HG03342 (cell line): ENCODE results near the gene LYPD5.
"Not testable (repeated sequence)": the region's sequence is repeated elsewhere in the genome, so short reads cannot be mapped to it uniquely, and the experiment has no call there.

Experiments used
- ATAC-seq: cut with Tn5 transposase; IDR thresholded peaks from one replicate; pipeline ENCODE4 v1.9.1; 2021; ENCODE audit warnings: mild to moderate bottlenecking, moderate library complexity; ENCODE audit not compliant: unreplicated experiment

The LYPD5 gene, protein sequence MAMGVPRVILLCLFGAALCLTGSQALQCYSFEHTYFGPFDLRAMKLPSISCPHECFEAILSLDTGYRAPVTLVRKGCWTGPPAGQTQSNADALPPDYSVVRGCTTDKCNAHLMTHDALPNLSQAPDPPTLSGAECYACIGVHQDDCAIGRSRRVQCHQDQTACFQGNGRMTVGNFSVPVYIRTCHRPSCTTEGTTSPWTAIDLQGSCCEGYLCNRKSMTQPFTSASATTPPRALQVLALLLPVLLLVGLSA

DNA sequence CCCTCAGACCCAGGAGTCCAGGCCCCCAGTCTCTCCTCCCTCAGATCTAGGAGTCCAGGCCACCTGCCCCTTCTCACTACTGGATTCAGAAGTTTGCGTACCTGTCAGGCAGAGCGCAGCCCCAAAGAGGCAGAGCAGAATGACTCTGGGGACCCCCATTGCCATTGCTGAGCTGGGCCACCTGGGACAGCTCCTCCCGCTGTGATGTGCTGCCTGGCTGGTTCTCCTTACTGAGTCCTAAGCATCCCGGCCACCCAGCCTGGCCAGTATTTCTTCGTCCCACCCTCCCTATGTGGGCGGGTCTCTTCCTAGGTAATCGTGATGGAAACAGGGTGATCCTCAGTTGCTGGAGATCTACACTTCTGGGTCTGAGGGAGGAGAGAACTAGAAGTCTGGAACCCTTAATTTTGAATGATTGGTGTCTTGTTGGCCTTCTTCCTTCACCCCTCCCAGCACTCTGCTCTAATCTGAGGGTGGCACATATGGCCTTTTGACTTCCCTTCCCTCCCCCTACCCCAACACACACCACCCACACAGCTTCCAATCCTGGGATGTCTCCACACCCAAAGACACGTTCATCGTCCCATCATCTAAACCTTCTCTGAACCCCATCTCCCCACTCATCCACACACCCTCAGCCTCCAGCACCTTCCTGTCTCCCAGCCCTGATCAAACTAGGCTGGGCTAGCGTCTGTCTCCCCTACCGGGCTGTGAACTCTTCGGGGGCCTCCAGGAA, at the start of gene LYPD5:
Gene LYPD5 (minus strand): TSS at position 232 of the 736 bp plus-strand sequence. CDS start 67 bp downstream, at position 165.
- no peak for ATAC-seq

DNA sequence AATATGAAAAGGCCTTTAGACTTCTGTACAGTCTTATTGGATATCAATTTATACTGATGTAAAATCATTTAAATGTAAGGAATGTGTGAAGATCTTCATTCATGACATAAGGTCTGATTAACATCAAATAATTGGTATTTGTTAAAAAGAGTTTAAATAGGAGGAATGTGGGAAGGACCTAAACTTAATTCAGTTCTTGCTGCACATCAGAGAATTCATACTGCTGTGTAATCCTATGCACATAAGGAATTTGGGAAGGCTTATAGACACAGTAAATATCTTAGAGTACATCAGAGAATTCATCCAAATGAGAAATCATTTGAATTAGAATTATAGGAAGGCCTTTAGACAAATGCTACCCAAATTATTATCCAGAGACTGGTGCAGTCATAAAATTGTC, 46.6 kb upstream of the LYPD5 start:
- no peak for ATAC-seq

DNA sequence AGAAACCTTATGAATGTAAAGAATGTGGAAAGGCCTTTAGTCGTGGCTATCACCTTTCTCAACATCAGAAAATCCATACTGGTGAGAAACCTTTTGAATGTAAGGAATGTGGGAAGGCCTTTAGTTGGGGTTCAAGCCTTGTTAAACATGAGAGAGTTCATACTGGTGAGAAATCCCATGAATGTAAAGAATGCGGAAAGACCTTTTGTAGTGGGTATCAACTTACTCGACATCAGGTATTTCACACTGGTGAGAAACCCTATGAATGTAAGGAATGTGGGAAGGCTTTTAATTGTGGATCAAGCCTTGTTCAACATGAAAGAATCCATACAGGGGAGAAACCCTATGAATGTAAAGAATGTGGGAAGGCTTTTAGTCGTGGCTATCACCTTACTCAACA, 45.6 kb upstream of the LYPD5 start:
- no peak for ATAC-seq

DNA sequence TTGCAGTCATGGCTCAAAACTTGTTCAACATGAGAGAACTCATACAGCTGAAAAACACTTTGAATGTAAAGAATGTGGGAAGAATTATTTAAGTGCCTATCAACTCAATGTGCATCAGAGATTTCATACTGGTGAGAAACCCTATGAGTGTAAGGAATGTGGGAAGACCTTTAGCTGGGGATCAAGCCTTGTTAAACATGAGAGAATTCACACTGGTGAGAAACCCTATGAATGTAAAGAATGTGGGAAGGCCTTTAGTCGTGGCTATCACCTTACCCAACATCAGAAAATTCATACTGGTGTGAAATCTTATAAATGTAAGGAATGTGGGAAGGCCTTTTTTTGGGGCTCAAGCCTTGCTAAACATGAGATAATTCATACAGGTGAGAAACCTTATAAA, 45.0 kb upstream of the LYPD5 start:
- ATAC-seq: no peak

DNA sequence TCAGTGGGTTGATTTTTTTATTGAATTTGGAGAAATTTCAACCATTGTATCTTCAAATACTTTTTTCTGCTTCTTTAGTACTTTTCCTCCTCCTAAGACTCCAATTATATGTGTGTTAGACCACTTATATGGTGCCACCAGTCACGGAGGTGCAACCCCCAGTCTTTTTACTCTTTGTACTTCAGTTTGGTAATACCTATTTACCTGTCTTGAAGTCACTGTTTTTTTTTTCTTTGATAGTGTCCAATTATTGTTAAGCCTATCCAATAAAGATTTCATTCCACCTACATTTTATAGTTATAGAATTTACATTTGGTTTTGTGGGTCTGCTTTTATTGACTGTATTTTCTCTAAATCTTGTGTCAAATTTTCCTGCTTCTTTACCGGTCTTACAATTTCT, 39.8 kb upstream of the LYPD5 start:
- ATAC-seq: no peak

DNA sequence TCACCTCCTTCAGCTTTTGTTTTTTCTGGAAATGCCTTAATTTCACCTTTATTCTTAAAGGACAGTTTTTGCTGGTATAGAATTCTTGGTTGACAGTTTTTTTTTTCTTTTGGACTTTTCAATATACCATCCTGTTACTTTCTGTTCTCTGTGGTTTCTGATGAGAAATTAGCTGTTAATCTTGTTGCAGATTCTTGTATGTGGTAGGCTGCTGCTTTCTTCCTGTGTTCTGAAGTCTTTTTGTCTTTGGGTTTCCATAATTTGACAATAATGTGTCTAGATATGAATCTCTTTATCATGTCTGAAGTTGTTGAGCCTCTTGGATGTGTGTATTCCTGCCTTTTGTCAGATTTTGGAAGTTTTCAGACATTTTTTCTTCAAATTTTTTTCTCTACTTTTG, 36.9 kb upstream of the LYPD5 start:
- no peak for ATAC-seq

DNA sequence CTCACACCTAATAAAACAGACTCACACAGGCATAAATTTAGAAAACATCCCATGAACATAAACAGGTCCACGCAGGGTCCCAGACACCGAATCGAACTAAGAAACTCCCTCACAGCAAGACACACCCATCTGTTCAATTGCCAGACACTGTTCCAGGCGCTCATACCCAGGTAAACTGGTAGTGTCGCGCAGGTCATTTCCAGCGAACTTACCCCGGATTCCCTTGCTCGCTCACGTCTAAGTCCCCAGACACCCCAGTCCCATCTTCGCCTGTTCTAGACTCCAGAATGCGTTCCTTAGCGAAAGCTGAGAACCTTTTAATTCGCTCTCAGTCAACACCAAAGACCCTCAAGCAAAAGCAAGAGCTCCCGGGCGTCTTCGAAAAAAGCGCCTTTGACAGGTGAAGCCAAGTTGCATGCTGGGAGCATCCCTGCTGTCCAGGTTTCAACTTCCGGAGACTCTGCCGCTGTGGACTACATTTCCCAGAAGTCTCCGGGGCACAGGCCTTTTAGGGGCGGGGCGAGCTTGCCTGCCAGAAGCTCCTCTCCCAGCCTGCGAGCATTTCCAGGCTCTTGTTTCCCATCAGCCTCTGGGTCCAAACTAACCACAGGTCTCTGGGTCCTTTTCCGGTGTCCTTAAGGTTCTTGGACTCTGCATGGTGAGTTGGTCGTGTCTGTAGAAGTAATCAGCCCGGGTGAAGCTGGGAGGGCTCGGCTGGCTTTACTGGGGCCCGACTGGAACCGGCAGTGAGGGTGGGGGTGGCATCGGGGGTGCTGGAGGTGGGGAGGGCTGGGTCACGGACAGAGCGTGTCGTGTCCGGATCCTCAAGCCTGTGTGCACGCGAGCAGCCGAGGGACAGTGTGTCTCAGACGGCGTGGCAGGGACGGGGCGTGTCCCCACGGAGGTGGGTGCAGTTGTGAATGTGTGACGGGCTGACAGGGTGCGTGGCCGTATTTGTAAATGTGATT, 24.8 kb upstream of the LYPD5 start, which contains the start of gene ZNF283:
Gene ZNF283 (plus strand): TSS at position 535 of the 968 bp plus-strand sequence. CDS start 6,184 bp downstream, outside the sequence.
- ATAC-seq: peak; percentile 89

DNA sequence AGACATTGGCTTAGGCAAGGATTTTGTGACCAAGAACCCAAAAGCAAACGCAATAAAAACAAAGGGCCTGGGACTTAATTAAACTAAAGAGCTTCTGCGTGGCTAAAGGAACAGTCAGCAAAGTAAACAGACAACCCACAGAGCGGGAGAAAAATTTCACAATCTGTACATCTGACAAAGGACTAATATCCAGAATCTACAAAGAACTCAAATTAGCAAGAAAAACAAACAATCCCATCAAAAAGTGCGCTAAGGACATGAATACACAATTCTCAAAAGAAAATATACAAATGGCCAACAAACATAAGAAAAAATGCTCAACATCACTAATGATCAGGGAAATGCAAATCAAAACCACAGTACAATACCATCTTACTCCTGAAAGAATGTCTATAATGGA, 22.3 kb upstream of the LYPD5 start:
- ATAC-seq: not testable (repeated sequence)

DNA sequence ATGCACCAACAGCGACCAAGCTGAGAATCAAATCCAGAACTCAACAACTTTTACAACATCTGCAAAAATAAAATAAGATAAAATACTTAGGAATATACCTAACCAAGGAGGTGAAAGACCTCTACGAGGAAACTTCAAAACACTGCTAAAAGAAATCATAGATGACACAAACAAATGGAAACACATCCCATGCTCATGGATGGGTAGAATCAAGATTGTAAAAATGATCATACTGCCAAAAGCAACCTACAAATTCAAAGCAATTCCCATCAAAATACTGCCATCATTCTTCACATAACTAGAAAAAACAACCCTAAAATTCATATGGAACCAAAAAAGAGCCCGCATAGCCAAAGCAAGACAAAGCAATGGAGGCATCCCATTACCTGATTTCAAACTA, 21.6 kb upstream of the LYPD5 start:
- not testable (repeated sequence) for ATAC-seq

DNA sequence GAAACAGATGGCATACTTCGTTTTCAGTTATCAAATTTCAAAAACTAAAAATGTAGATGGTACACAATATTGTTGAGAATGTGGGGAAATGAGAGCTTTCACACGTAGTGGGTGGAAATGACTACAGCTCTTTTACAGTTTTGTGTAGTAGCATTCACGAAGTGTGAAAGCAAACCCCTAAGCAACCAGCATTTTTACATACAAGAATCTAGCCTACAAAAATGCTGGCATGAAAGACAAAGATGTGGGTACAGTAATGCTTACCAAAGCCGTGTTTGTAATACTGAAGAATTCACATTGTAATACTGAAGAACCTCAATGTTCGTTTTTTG, 18.6 kb upstream of the LYPD5 start:
- no peak for ATAC-seq

DNA sequence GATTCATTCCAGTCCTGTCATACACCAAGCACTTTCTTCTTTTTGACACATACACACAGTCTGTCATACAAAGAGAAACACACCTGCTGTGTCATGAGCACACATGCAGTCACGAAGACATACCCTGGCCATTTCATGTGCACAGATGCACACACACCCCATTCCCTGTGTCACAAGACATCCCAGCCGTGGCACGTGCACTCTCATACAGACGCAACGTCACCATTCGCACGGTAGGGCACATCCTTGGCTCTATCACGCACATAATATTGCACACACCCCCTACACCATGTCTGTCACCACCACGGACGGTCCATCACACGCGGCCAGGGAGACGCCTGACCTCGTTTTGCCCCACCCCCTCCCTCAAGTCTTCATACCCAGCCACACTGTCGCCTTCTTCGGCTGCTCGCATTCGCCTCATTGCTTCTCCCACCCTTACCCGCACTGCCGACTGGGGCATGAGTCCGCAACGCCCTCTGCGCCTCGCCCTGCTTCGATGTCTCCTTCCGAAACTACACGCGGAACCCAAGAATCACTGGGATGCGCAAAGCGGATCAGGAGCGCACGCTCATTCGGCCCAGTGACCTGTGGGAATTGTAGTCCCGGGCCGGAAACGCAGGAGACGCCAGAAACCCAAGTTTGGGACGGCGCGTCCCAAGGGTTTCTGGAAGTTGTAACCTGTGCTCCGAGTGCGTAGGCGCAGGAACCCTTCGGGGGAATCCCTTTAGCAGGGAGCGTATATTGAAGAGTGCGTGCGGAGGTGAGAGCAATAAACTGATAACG, 18.0 kb upstream of the LYPD5 start:
- no peak for ATAC-seq

DNA sequence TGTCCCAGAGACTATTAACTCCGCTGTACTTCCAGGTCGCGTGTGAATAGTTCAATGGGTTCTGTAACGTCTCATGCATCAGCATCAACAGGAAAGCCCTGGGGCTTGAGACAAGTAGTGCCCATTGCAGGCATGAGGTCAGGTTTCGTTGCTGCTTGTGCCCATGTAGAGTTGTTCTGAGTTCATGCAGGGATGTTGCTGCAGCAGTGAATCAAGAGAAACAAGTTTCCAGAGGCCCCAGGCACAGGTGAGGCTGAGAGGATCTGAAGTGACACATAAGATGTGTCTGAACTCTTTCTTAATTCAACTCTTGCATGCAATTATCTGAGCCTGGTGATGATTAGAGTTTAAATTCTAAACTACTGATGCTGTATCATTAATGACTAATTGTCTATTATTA, 16.3 kb upstream of the LYPD5 start:
- no peak for ATAC-seq

DNA sequence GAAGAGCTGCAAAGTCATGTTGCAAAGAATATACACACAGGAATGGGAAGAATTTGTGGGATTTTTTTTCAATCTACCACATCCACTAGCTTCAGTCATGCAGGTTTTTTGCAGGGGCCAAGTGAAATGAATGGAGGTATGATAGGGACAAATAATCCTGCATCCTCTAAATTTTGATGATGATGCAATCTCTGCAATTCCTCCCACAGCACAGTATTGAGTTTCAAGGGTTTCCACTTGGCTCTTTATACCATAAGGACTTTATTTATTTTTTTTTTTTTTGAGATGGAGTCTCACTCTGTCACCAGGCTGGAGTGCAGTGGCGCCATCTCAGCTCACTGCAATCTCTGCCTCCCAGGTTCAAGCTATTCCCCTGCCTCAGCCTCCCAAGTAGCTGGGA, 15.2 kb upstream of the LYPD5 start:
- ATAC-seq: not testable (repeated sequence)

DNA sequence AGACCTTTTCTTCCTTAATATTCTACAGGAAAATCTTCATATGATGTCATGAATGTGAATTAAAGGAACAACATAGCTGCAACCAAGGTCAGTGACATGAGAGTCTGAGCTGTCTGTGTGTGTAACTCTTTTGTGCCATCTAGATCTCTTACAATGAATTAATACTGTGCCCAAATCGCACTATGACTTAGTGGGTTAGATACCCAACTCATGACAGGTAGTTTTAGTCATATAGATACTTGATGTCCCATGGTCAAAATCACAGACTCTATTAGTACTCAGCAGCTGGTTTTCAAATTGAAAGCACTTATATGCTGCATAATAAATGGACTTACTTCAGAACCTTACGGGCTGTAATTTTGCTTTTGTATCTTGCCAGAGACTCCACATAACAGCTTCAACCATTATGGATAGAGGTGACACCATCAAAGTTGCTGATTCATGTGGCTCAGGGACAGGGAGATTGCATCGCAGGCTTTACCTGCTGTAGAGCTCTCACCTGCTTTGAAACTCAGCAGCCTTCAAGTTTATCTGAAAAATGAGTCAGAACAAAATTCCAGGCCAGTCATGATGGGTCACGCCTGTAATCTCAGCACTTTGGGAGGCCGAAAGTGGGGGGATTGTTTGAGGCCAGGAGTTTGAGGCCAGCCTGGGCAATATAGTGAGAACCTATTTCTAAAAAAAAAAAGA, 12.6 kb upstream of the LYPD5 start:
- no peak for ATAC-seq

DNA sequence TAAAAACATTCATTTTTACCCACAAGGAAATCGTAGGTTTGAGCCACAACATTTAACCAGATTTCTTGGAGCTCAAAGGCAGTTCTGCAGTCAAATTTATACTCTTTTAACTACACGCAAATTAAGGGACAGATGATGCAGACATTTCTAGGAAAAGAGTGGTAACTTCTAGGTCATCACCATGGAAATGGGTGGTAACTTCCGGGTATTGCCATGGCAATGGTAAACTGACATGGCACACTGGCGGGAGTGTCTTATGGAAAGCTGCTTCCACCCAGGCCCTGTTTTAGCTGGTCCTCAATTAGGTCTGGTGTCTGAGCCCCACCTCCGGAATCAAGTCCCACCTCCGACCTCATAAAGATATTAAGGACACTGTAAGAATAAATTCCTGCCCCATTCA, 10.4 kb upstream of the LYPD5 start:
- no peak for ATAC-seq

DNA sequence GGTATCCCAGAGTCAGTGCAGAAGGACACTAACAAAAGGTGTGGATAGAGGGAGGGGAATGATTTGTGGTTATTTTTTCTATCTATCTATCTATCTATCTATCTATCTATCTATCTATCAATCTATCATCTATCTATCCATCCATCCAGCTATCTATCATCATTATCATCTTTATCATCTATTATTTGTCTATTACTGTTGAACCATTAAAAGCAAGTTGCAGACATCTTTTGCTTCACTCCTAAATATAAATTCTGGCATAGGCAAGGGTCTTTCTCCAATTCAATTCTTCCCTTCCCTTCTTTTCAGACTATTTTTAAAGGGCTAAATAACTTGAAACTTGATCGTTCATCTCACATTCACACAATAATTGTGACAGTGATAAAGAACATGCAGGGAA, 10.0 kb upstream of the LYPD5 start:
- ATAC-seq: no peak

DNA sequence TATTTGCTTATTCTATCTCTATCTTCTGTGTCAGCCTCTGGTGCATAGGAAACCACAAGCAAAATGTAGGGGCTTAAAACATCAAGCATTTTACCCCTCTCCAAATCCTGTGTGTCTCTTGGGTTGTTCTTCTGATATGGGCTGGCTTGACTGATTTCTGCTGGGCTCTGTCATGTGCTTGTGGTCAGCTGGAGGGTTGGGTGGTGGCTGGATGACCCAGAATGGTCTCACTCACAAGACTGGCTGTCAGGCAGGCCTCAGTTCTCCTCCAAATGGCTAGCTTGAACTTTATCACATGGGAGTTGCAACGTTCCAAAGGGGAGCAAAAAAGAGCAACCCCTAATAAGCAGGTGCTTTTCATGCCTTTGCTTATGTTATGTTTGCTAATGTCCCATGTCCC, 9.6 kb upstream of the LYPD5 start:
- ATAC-seq: no peak

DNA sequence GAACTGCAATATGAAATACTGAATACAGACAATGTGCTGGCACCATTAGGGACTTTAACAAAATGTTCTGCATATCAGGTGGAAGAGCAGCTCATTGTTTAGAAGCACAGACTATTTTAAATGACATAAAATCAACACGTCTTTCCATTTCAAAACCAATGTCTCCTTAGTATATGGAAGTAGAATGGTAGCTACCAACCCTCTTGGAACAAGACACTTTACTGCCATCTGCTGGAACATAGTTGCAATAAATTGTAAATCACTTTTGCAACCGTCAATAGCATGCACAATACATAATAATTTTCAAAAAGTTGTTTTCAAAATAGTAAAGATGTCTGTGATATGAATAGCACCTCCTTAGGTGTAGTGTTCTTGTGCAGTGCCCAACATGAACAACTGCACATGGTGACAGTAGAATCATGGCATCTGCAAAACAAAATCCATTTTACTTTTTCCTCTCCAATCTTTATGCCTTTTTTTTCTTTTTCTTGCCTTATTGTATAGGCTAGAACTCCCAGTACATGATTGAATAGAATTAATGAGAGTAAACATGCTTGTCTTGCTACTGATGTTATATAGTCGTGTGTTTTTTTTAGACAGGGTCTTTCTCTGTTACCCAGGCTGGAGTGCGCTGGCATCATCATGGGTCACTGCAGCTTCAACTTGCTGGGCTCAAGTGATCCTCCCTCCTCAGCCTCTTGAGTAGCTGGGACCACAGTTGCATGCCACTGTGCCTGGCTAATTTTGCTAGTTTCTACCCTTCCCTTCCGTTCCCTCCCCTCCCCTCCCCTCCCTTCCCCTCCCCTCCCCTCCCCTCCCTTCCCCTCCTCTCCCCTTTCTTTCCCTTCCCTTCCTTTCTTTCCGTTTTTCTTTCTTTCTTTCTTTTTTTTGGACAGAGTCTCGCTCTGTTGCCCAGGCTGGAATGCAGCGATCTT, 7.8 kb upstream of the LYPD5 start:
- ATAC-seq: no peak

DNA sequence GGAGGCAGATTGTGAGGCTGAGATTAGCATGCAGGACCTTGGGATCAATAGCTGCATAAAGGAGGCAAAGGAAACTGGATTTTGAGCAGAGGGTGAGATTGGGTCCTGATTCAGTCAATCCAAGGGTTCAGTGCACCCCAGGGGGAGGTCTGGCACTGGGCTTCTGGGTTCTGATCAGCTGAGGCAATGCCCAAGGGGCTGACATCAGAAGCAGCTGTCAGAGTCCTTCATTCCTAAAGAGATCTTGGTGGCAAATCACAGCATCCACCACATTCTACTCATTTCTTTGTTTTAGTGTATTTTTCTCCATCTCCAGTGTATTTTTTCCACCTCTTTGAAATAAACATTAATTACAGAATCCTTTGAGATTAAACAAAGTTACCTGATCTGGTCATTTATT, 5.4 kb upstream of the LYPD5 start:
- no peak for ATAC-seq
